ENCODE measurements around the gene FARS2.

FARS2 gene

GRCh38 chr6:5606546-5606945, 345.2 kb downstream of the FARS2 start:
- no peak overlapping the region for H3K27ac ChIP-seq
- H3K4me1 ChIP-seq (ENCODE audit: control insufficient read depth in 1 of 2, insufficient read depth in 1 of 2, low read depth in 1 of 2, low read length in 1 of 2): no peaks in the 10 kb centered on the region
- no peaks in the 10 kb centered on the region for H3K27me3 ChIP-seq
- TF ChIP-seq, protein P1, sequence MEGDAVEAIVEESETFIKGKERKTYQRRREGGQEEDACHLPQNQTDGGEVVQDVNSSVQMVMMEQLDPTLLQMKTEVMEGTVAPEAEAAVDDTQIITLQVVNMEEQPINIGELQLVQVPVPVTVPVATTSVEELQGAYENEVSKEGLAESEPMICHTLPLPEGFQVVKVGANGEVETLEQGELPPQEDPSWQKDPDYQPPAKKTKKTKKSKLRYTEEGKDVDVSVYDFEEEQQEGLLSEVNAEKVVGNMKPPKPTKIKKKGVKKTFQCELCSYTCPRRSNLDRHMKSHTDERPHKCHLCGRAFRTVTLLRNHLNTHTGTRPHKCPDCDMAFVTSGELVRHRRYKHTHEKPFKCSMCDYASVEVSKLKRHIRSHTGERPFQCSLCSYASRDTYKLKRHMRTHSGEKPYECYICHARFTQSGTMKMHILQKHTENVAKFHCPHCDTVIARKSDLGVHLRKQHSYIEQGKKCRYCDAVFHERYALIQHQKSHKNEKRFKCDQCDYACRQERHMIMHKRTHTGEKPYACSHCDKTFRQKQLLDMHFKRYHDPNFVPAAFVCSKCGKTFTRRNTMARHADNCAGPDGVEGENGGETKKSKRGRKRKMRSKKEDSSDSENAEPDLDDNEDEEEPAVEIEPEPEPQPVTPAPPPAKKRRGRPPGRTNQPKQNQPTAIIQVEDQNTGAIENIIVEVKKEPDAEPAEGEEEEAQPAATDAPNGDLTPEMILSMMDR (IDR thresholded peaks at IDR 0.05): no peak
- no peaks in the 10 kb centered on the region for H3K36me3 ChIP-seq
- H3K4me3 ChIP-seq (ENCODE audit: low read depth in 1 of 2, low read length in 1 of 2): no peak overlapping the region
- H3K9me3 ChIP-seq: no peaks in the 10 kb centered on the region

- H3K27ac ChIP-seq: no peak overlapping the region
- H3K4me3 ChIP-seq (ENCODE audit: low read depth in 1 of 2, low read length in 1 of 2): no peak overlapping the region
- H3K36me3 ChIP-seq: no peaks in the 10 kb centered on the region
- no peaks in the 10 kb centered on the region for H3K27me3 ChIP-seq
- H3K9me3 ChIP-seq: no peaks in the 10 kb centered on the region
- H3K4me1 ChIP-seq (ENCODE audit: control insufficient read depth in 1 of 2, insufficient read depth in 1 of 2, low read depth in 1 of 2, low read length in 1 of 2): no peaks in the 10 kb centered on the region
- TF ChIP-seq, protein P1 (IDR thresholded peaks at IDR 0.05): no peak
Observed at GRCh38 chr6:5610640-5611039, 349.3 kb downstream of the FARS2 start.

- TF ChIP-seq, protein P1 (IDR thresholded peaks at IDR 0.05): no peak
Observed at GRCh38 chr6:5617179-5617578, 355.9 kb downstream of the FARS2 start.

DNA sequence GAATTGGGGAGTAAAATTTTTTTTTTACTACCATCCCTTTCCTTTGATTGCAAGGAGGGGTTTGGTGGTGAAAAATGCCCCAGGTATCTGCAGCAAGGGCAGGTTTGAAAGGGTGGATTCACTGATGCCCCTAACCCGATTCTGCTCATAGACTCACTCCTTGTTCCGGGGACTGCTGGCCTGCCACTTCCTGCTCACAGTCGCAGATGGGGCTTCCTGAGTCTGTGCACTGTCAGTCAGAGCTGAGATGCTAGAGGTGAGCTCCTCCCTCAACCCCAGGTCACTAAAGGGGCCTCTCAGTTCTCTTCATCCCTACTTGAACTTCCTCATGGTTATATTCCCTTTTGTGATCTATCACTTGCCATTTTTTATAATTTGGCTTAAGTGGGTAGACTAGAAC, 357.9 kb downstream of the FARS2 start:
- no peaks in the 10 kb centered on the region for H3K4me1 ChIP-seq (ENCODE audit: control insufficient read depth in 1 of 2, insufficient read depth in 1 of 2, low read depth in 1 of 2, low read length in 1 of 2)
- H3K4me3 ChIP-seq (ENCODE audit: low read depth in 1 of 2, low read length in 1 of 2): no peak overlapping the region
- H3K36me3 ChIP-seq: no peaks in the 10 kb centered on the region
- no peak overlapping the region for H3K27ac ChIP-seq
- H3K9me3 ChIP-seq: no peaks in the 10 kb centered on the region
- TF ChIP-seq, protein P1 (IDR thresholded peaks at IDR 0.05): no peak
- H3K27me3 ChIP-seq: no peaks in the 10 kb centered on the region

More at GRCh38 chr6:5617179-5617578, 355.9 kb downstream of the FARS2 start:
- Histone ChIP-seq H3K4me1 (ENCODE audit: control insufficient read depth in 1 of 2, insufficient read depth in 1 of 2, low read depth in 1 of 2, low read length in 1 of 2) (no peaks in the 10 kb centered on the region), H3K9me3 (no peaks in the 10 kb centered on the region), H3K27ac (no peak overlapping the region), H3K27me3 (no peaks in the 10 kb centered on the region), H3K4me3 (ENCODE audit: low read depth in 1 of 2, low read length in 1 of 2) (no peak overlapping the region), H3K36me3 (no peaks in the 10 kb centered on the region)

GRCh38 chr6:5622276-5623005, 361.1 kb downstream of the FARS2 start:
- H3K27me3 ChIP-seq: no peaks in the 10 kb centered on the region
- H3K27ac ChIP-seq: no peak overlapping the region
- no peaks in the 10 kb centered on the region for H3K36me3 ChIP-seq
- peaks cover 6 to 10% of the 10 kb centered on the region in 2 experiments for H3K4me1 ChIP-seq (ENCODE audit: control insufficient read depth in 1 of 2, insufficient read depth in 1 of 2, low read depth in 1 of 2, low read length in 1 of 2)
- no peak overlapping the region for H3K4me3 ChIP-seq (ENCODE audit: low read depth in 1 of 2, low read length in 1 of 2)
- TF ChIP-seq, protein P1 (IDR thresholded peaks at IDR 0.05): no peak
- H3K9me3 ChIP-seq: no peaks in the 10 kb centered on the region

Data from neutrophil (primary cell).